ENCODE measurements around the gene PNMA6E.

GRCh38 chrX:153379508-153379907, 21.6 kb downstream of the PNMA6E start:
- TF ChIP-seq CTCF (IDR thresholded peaks at IDR 0.05) (no peak), POLR2A (IDR thresholded peaks at IDR 0.05) (no peak)
